Pancreas (tissue), 10 donors: ENCODE measurements around the gene ZNF282. TPM values are rescaled to one million over a fixed set of nuclear protein-coding genes. Genes with fewer than 3 reads are reported as not detected.

Source experiments
- ATAC-seq, 4 donors: fragments of 200-7000 bp; cut with Tn5 transposase; one replicate each; pipeline versions ENCODE4 v1.8.0 to v1.9.1; 2020; ENCODE audit warnings: mild to moderate bottlenecking in 4 of 4, moderate library complexity in 4 of 4
- DNase-seq, 6 donors: peaks; one replicate each; pipeline ENCODE4 v3.0.0-alpha.2; 2020
- FAIRE-seq: peaks from 2 replicates; lab custom pipeline; 2012; peaks lifted over from hg19 to GRCh38; lab: Jason Lieb, UNC
- H3K27ac ChIP-seq, 4 donors: fragments of 200-600 bp; sonication (generic); 1 replicate in 3 of 4; 2 replicates in 1 of 4; pipeline versions ENCODE4 v1.5.0 to v1.8.0; 2020
- H3K27me3 ChIP-seq, 4 donors: fragments of 200-600 bp; one replicate each; pipeline ENCODE4 v1.8.0; 2021
- H3K36me3 ChIP-seq, 3 donors: fragments of 200-600 bp; sonication (generic) in 1 of 3; one replicate each; pipeline versions ENCODE4 v1.5.0 to v1.8.0; 2020 to 2021
- H3K4me1 ChIP-seq, 3 donors: fragments of 200-600 bp; one replicate each; pipeline ENCODE4 v1.8.0; 2021
- H3K4me3 ChIP-seq, 4 donors: fragments of 200-600 bp; sonication (generic) in 2 of 4; one replicate each; pipeline versions ENCODE4 v1.5.0 to v1.8.0; 2020 to 2021
- H3K9me3 ChIP-seq, 4 donors: fragments of 200-600 bp; one replicate each; pipeline ENCODE4 v1.8.0; 2021
- CTCF ChIP-seq, 4 donors: fragments of 200-600 bp; sonication (generic) in 3 of 4; IDR thresholded peaks; one replicate each; pipeline versions ENCODE4 v1.5.0 to v1.8.0; 2021; ENCODE audit warnings: antibody characterized with exemption in 4 of 4
- WGBS, 2 donors: extraction: QIAGEN DNeasy Blood & Tissue Kit; methylation state at CpG; one replicate each; pipeline ENCODE4 v1.1.7; 2013; 5-methylcytosine and 5-hydroxymethylcytosine counted together
- intact Hi-C, 3 donors: fragments of 100-400 bp; cut with DNase I; formaldehyde crosslinking; loops; one replicate each; pipeline versions ENCODE4 v1.11.1 to v1.14.2; 2022
- polyA plus RNA-seq, 2 donors: library from polyadenylated mRNA; stranded (reverse); fragments of 200-250 nt; gene quantifications; one replicate each; pipeline ENCODE4 v1.2.3, GENCODE V29; 2013
- total RNA-seq, 6 donors: library from RNA; stranded (reverse); fragmentation: NEBNext Ultra II Directional in 4 of 6; extraction: Animal tissue kit (Norgen Biotek cat#: 25700) in 4 of 6; gene quantifications; one replicate each; pipeline versions ENCODE4 v1.2.1 to v1.2.4, GENCODE V29; 2021 to 2023
- donor health status: healthy with polysubstance abuse.
- donor health status: DM: no; HTN: no; CAD: no; lungs with moderate emphysema.
- donor health status: DM: no; HTN: no; CAD: no.
- donor health status: control.
- donor health status: control.
- donor health status: Bipolar disorder and iron deficiency.
- donor health status: DM: yes; HTN: yes; CAD: no.
- donor health status: DM: no; HTN: no; CAD: no.
- donor health status: DM: no; HTN: no; CAD: no.
- donor health status: DM: yes; HTN: yes; CAD: no.

Gene ZNF282
- total and polyA plus RNA-seq, 8 donors, result 12.1 to 19.4 (median 14.0) TPM

DNA sequence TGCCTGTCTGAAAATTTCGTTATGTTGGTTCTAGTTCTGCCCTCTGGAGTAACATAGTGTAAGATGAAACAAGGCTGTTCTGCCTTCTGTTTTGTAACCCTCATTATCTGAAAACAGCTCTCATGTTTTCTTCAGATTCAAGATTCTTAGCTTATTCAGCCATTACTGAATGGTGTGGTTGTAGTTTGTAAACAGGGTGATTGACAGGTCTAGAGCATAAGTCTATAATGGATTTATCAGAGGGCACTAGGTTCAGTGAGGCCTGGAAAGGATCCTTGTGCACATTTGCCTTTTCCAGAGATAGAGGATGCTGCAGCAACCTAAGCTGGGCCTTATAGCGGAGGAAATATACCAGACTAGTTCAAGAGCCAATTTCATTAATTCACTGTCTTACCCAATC lies 42.0 kb upstream of the ZNF282 start:
- intact Hi-C loops, result no loop called here
- Histone ChIP-seq H3K27ac (no peak overlapping the region), H3K36me3 (peaks cover 0 to 9% (median 0%) of the 10 kb centered on the region in 3 donors), H3K9me3 (no peaks in the 10 kb centered on the region), H3K27me3 (no peaks in the 10 kb centered on the region), H3K4me3 (no peak overlapping the region), H3K4me1 (peaks cover 0 to 16% (median 0%) of the 10 kb centered on the region in 3 donors)
- FAIRE-seq, result no peak
- DNase-seq, result no peak
- ATAC-seq, result no peak
- WGBS, 2 donors, result 85 to 92% methylated on average over 2 of the region's 2 CpGs
- no peak for TF ChIP-seq CTCF (IDR thresholded peaks at IDR 0.05)

DNA sequence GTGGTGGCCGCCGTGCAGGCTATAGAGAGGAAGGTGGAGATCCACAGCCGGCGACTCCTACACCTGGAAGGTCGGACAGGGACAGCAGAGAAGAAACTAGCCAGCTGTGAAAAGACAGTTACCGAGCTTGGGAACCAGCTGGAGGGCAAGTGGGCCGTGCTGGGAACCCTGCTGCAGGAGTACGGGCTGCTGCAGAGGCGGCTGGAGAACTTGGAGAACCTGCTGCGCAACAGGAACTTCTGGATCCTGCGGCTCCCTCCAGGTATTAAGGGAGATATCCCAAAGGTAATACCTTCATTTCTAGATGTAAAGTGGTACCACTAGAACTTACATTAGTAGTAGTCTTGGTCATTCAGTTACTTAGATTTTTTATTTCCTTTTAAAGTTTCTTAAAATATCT lies 41.3 kb upstream of the ZNF282 start:
- whole genome bisulfite sequencing, 2 donors, result 86 to 88% methylated on average over 11 of the region's 11 CpGs
- Histone ChIP-seq H3K27ac (no peak overlapping the region), H3K36me3 (peaks cover 0 to 9% (median 0%) of the 10 kb centered on the region in 3 donors), H3K4me1 (peaks cover 0 to 9% (median 0%) of the 10 kb centered on the region in 3 donors), H3K27me3 (no peaks in the 10 kb centered on the region), H3K4me3 (no peak overlapping the region), H3K9me3 (no peaks in the 10 kb centered on the region)
- intact Hi-C loops, result no loop called here
- no peak for DNase-seq
- no peak for FAIRE-seq
- TF ChIP-seq CTCF (IDR thresholded peaks at IDR 0.05), result no peak
- ATAC-seq, result no peak

DNA sequence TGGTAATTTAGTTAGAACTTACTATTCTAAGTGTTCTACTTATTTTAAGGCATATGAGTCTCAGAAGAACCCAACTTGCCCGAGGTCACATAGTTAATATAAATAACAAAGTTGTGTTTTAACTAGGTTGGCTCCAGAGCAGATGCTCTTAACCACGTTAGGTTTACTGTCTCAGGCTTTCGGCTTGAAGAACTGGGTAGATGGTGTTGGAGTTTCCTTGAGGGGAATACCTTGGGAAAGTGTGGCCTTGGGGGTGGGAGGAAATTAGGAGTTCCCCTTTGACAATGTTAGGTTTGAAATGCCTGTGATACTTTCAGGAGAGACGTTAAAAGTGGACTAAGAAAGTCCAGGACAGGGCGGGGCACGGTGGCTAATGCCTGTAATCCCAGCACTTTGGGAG lies 38.4 kb upstream of the ZNF282 start:
- intact Hi-C loops, result no loop called here
- H3K27me3 ChIP-seq, result no peaks in the 10 kb centered on the region
- ATAC-seq (no peak), FAIRE-seq (no peak), DNase-seq (no peak)
- H3K4me1 ChIP-seq, result no peaks in the 10 kb centered on the region
- H3K27ac ChIP-seq, result no peak overlapping the region
- no peaks in the 10 kb centered on the region for H3K9me3 ChIP-seq
- WGBS, 2 donors, result 96% methylated on average over 6 of the region's 6 CpGs
- H3K36me3 ChIP-seq, result peaks cover 0 to 9% (median 0%) of the 10 kb centered on the region in 3 donors
- TF ChIP-seq CTCF (IDR thresholded peaks at IDR 0.05), result no peak
- no peak overlapping the region for H3K4me3 ChIP-seq

DNA sequence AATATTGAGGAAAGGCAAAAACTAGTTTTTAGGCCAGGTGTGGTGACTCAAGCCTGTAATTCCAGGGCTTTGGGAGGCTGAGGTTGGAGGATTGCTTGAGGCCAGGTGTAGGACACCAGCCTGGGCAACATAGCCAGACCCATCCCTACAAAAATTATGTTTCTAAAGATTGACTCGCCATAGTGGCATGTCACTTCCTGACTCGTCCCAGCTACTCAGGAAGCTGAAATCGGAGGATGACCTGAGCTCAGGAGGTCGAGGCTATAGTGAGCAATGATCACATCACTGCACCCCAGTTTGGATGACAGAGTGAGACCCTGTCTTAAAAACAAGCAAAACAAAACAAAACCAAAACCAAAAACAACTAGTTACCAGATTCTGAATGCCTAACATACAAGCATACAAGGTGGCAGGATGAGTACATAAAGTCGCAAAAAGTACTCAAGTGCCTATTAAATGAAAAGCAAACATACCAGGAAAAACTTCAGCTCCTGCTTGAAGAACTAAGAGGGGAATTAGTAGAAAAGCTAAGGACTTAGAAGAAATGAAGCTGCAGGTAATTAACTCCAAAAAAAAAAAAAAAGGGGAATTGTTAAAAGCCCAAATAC lies 34.0 kb upstream of the ZNF282 start:
- no peaks in the 10 kb centered on the region for H3K9me3 ChIP-seq
- no peaks in the 10 kb centered on the region for H3K27me3 ChIP-seq
- no peak overlapping the region for H3K4me3 ChIP-seq
- ATAC-seq (no peak), DNase-seq (no peak), FAIRE-seq (no peak)
- peaks cover 0 to 12% (median 11%) of the 10 kb centered on the region in 3 donors for H3K36me3 ChIP-seq
- H3K27ac ChIP-seq, result no peak overlapping the region
- intact Hi-C loops, result no loop called here
- H3K4me1 ChIP-seq, result no peaks in the 10 kb centered on the region
- TF ChIP-seq CTCF (IDR thresholded peaks at IDR 0.05), result no peak
- 81 to 89% methylated on average over 5 of the region's 5 CpGs for WGBS, 2 donors

- DNase-seq (no peak), ATAC-seq (no peak), FAIRE-seq (no peak)
- H3K27ac ChIP-seq, result no peak overlapping the region
- 78 to 80% methylated on average over 1 of the region's 1 CpG for WGBS, 2 donors
- H3K27me3 ChIP-seq, result no peaks in the 10 kb centered on the region
- peaks cover 0 to 45% (median 23%) of the 10 kb centered on the region in 3 donors for H3K36me3 ChIP-seq
- TF ChIP-seq CTCF (IDR thresholded peaks at IDR 0.05), result no peak
- H3K9me3 ChIP-seq, result no peaks in the 10 kb centered on the region
- no peaks in the 10 kb centered on the region for H3K4me1 ChIP-seq
- no peak overlapping the region for H3K4me3 ChIP-seq
- intact Hi-C loops, result no loop called here
These were observed 29.2 kb upstream of the ZNF282 start for GRCh38 chr7:149166142-149166541.
